Measurements from ENCODE around the gene PRR14L. TPM values are rescaled to one million over a fixed set of nuclear protein-coding genes. Genes with fewer than 3 reads are reported as not detected.
"Not testable (repeated sequence)": the region's sequence is repeated elsewhere in the genome, so short reads cannot be mapped to it uniquely, and the experiment has no call there.

Gene PRR14L
- total RNA-seq, 1 experiment from 2014 or later = 43.9 TPM

DNA sequence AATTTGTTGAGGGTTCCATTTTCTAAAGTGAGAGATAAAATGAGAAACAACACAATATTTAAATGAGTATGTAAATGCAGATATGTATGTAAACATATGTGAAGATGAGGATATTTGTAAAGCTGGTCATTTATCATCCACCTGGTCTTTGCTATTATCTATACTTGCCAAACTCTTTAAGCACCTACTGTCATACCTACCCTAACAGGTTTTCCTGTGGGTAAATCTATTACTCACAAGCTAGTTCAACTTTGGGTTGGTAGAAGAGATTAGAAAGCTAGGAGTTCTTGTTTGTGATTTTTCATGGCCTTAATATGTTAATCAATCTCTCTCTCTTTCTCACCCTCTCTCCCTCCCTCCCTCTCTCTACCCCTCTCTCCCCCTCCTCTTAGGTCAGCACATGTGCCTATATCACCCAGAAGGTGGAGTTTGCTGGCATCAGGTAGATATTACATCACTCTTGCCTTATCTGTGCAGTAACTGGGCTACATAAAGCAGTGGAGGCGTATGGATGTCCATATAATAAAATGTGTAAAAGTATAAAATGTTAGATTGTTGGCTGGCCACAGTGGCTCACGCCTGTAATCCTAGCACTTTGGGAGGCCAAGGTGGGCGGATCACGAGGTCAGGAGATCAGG lies 18.6 kb upstream of the PRR14L start:
- Histone ChIP-seq H3K79me2 (ENCODE audit: low read depth) (no peaks in the 10 kb centered on the region), H3F3A (ENCODE audit: insufficient read depth, low read depth) (peaks cover 6% of the 10 kb centered on the region; the same call in 1 of the 2 replicates), H3K27ac (peak overlapping the region; percentile 32; the same call in 1 of the 2 replicates), H3K4me2 (no peak overlapping the region), H3K4me3 (no peak overlapping the region), H3K4me1 (replicated peaks; ENCODE audit: insufficient read depth) (no peaks in the 10 kb centered on the region), H3K27me3 (ENCODE audit: insufficient read depth, low read depth) (no peaks in the 10 kb centered on the region), H4K20me1 (ENCODE audit: insufficient read depth) (no peaks in the 10 kb centered on the region), H3K9me3 (ENCODE audit: insufficient read depth, low read depth) (no peaks in the 10 kb centered on the region), H3K36me3 (ENCODE audit: low read depth) (peaks cover 20% of the 10 kb centered on the region; the same call in 1 of the 2 replicates), H3K9me2 (ENCODE audit: insufficient read depth) (no peaks in the 10 kb centered on the region), H2AFZ (no peak overlapping the region)
- ChIA-PET CTCF (interaction anchor here (0.7 kb wide), 1 partner anchor 38 kb away, joined by 4 read pairs; no protein-coding TSS in a partner anchor), POLR2A (ENCODE audit: unreplicated experiment) (no interaction called here)
- TF ChIP-seq, protein P1, sequence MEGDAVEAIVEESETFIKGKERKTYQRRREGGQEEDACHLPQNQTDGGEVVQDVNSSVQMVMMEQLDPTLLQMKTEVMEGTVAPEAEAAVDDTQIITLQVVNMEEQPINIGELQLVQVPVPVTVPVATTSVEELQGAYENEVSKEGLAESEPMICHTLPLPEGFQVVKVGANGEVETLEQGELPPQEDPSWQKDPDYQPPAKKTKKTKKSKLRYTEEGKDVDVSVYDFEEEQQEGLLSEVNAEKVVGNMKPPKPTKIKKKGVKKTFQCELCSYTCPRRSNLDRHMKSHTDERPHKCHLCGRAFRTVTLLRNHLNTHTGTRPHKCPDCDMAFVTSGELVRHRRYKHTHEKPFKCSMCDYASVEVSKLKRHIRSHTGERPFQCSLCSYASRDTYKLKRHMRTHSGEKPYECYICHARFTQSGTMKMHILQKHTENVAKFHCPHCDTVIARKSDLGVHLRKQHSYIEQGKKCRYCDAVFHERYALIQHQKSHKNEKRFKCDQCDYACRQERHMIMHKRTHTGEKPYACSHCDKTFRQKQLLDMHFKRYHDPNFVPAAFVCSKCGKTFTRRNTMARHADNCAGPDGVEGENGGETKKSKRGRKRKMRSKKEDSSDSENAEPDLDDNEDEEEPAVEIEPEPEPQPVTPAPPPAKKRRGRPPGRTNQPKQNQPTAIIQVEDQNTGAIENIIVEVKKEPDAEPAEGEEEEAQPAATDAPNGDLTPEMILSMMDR (conservative IDR thresholded peaks at IDR 0.05) = no peak
- no peak for TF ChIP-seq EZH2 (IDR thresholded peaks at IDR 0.05; ENCODE audit: low read depth)
- peak in 1 of 2 experiments; percentile 67 for DNase-seq
- intact Hi-C loops (cut with micrococcal nuclease; ENCODE audit: unreplicated experiment) = no loop called here
- BruUV-seq (replicated peaks) = no TSS peak

DNA sequence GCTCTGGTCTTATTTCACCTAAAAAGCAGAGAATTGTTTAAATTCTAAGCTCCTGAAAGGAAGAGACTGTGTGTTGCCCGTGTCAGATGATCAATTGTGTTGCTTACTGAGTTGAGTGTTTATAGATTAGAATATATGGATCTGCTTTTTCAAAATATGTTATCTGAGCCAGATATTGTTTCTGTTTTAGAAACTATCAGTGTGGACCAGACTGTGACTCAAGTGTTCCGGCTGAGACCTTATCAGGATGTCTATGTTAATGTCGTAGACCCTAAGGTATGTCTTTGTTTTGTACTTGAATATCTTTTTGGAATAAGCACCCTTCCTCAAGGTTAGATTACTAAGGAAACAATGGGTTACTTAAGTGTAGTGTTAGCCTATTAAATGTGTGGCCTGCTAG lies 14.9 kb upstream of the PRR14L start:
- DNase-seq = no peak
- peaks cover 8% of the 10 kb centered on the region; the same call in 1 of the 2 replicates for H3F3A ChIP-seq (ENCODE audit: insufficient read depth, low read depth)
- POLR2A ChIA-PET (ENCODE audit: unreplicated experiment) = no interaction called here
- H3K79me2 ChIP-seq (ENCODE audit: low read depth) = no peaks in the 10 kb centered on the region
- no peak overlapping the region for H3K27ac ChIP-seq
- no peak overlapping the region for H3K4me2 ChIP-seq
- CTCF ChIA-PET = interaction anchor here (0.5 kb wide), 1 partner anchor 24 kb away, joined by 6 read pairs; no protein-coding TSS in a partner anchor
- peaks cover 20% of the 10 kb centered on the region; the same call in 1 of the 2 replicates for H3K36me3 ChIP-seq (ENCODE audit: low read depth)
- no peaks in the 10 kb centered on the region for H3K9me2 ChIP-seq (ENCODE audit: insufficient read depth)
- no peak overlapping the region for H2AFZ ChIP-seq
- H3K9me3 ChIP-seq (ENCODE audit: insufficient read depth, low read depth) = no peaks in the 10 kb centered on the region
- intact Hi-C loops (cut with micrococcal nuclease; ENCODE audit: unreplicated experiment) = no loop called here
- H4K20me1 ChIP-seq (ENCODE audit: insufficient read depth) = no peaks in the 10 kb centered on the region
- TF ChIP-seq, protein P1 (conservative IDR thresholded peaks at IDR 0.05) = no peak
- no peak for TF ChIP-seq EZH2 (IDR thresholded peaks at IDR 0.05; ENCODE audit: low read depth)
- H3K4me3 ChIP-seq = no peak overlapping the region
- no peaks in the 10 kb centered on the region for H3K27me3 ChIP-seq (ENCODE audit: insufficient read depth, low read depth)
- BruUV-seq (replicated peaks) = no TSS peak
- no peaks in the 10 kb centered on the region for H3K4me1 ChIP-seq (replicated peaks; ENCODE audit: insufficient read depth)

DNA sequence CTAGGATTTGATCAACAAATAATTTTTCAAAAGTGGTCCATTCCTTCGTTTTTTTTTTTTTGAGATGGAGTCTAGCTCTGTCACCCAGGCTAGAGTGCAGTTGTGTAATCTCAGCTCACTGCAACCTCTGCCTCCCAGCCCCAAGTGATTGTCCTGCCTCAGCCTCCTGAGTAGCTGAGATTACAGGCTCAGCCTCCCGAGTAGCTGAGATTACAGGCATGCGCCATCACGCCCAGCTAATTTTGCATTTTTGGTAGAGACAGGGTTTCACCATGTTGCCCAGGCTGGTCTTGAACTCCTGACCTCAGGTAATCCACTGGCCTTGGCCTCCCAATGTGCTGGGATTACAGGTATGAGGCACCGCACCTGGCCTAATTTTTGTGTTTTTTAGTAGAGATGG lies 8.9 kb upstream of the PRR14L start:
- H3K9me3 ChIP-seq (ENCODE audit: insufficient read depth, low read depth); BruUV-seq (replicated peaks); H3K9me2 ChIP-seq (ENCODE audit: insufficient read depth); H4K20me1 ChIP-seq (ENCODE audit: insufficient read depth); DNase-seq; H3K27me3 ChIP-seq (ENCODE audit: insufficient read depth, low read depth); intact Hi-C loops (cut with micrococcal nuclease; ENCODE audit: unreplicated experiment); H3K27ac ChIP-seq; H3K4me3 ChIP-seq; H3K36me3 ChIP-seq (ENCODE audit: low read depth); H2AFZ ChIP-seq; H3K4me2 ChIP-seq; CTCF ChIA-PET: not testable (repeated sequence)
- Histone ChIP-seq H3K79me2 (ENCODE audit: low read depth) (peaks cover 20% of the 10 kb centered on the region), H3K4me1 (replicated peaks; ENCODE audit: insufficient read depth) (peaks cover 15% of the 10 kb centered on the region), H3F3A (ENCODE audit: insufficient read depth, low read depth) (peaks cover 14% of the 10 kb centered on the region; the same call in 1 of the 2 replicates)
- POLR2A ChIA-PET (ENCODE audit: unreplicated experiment) = interaction anchor here (0.9 kb wide), 1 partner anchor 97 kb away, joined by 4 read pairs; the partner anchor contains the start of gene PISD
